AG04450 (cell line): ENCODE results near the gene LYL1. TPM values are rescaled to one million over a fixed set of nuclear protein-coding genes. Genes with fewer than 3 reads are reported as not detected.

ENCODE experiments used
- CTCF ChIA-PET: fragments of 300-600, 350-600 bp; formaldehyde crosslinking; extraction: SDS; loops from one replicate; lab custom pipeline; 2022; ENCODE audit warnings: antibody characterized with exemption, inconsistent platforms; lab: Charles Lee
- POLR2A ChIA-PET: fragments of 350-600 bp; formaldehyde crosslinking; extraction: SDS; loops from one replicate; lab custom pipeline; 2021; ENCODE audit warnings: antibody characterized with exemption, inconsistent platforms; lab: Yijun Ruan, JAX
- DNase-seq: peaks from one replicate; pipeline ENCODE4 v3.0.0-alpha.2; 2011; ENCODE audit warnings: low read depth, low spot score
- H3K27ac ChIP-seq: one replicate; pipeline ENCODE4 v1.5.1; 2012; ENCODE audit warnings: low read depth, low read length, control low read depth
- H3K27me3 ChIP-seq: one replicate; pipeline ENCODE4 v1.6.0; 2012; ENCODE audit warnings: low read length; ENCODE audit not compliant: control insufficient read depth, insufficient read depth
- H3K4me3 ChIP-seq: 2 replicates; pipeline ENCODE4 v1.5.1; 2011; ENCODE audit warnings: mild to moderate bottlenecking, low read depth, low read length, control low read depth
- H3K9me3 ChIP-seq: 2 replicates; pipeline ENCODE4 v1.5.1; 2012; ENCODE audit warnings: low read length; ENCODE audit not compliant: control insufficient read depth, insufficient read depth
- polyA plus RNA-seq: library from polyadenylated mRNA; depleted of rRNA; stranded (reverse); fragments of >200 nt; gene quantifications from 2 replicates; pipeline ENCODE4 v1.2.3, GENCODE V29; 2011
- TF ChIP-seq, protein P1 (sequence below): IDR thresholded peaks from 2 replicates; pipeline ENCODE4 v1.5.1; 2011; ENCODE audit warnings: low read depth, low read length, control low read depth, inconsistent platforms

LYL1 gene
- polyA plus RNA-seq, 1 experiment = 0.11 TPM

DNA sequence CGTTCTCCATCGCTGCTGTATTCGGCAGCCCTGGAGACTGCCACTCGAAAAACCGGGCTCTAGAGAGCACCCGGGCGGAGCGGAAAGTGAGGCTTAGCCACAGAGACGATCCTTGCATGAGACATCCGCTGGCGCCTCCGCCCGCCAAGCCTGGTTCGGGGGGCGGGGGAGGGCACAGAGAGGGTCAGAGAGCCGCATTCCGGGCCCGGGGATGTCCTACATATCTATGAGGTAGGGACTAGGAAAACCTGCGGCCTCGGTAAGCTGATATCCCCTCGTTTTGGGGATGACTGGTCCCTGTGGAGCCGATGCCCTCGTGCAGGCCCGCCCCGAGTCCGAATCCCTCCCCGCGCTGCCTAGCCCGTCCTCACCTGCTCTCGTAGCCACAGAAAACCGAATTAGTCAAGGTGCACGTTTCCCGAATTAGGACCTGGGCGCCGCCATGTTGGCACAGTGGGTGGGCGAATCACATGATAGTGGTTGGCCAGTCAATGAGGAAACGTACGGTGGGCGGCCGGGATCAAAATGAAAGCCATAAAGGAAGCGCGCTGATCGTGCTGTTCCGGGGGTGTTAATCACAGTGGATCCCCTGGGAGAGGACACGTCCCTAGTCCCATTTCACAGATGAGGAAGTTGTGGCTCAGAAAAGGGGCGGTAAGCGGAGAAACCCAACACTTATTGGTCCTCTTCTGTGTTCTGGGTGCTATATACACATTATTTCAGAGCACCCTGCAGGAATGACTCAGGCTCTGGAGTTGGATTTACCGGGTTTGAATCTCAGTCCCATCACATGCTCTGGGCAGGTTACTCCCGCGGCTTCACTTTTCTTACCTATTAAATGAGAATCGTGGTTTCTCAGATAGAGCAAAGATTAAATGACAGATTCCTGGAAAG lies 13.9 kb upstream of the LYL1 start, which contains the start of gene TRMT1:
TRMT1 (minus strand) TSS at position 459 of the 894 bp plus-strand sequence; CDS start at position 118, 341 bp downstream.
- Histone ChIP-seq H3K4me3 (peak within 1 kb of the TSS; percentile 98), H3K27ac (peak within 1 kb of the TSS; percentile 82), H3K27me3 (no peaks in the 10 kb centered on the region), H3K9me3 (peaks cover 4% of the 10 kb centered on the region; the same call in 1 of the 2 replicates)
- DNase-seq = peak; percentile 74
- POLR2A ChIA-PET = interaction anchor here (0.6 kb wide), 2 partner anchors 47 to 175 kb away, joined by 3 to 9 read pairs; no protein-coding TSS in a partner anchor
- TF ChIP-seq, protein P1, sequence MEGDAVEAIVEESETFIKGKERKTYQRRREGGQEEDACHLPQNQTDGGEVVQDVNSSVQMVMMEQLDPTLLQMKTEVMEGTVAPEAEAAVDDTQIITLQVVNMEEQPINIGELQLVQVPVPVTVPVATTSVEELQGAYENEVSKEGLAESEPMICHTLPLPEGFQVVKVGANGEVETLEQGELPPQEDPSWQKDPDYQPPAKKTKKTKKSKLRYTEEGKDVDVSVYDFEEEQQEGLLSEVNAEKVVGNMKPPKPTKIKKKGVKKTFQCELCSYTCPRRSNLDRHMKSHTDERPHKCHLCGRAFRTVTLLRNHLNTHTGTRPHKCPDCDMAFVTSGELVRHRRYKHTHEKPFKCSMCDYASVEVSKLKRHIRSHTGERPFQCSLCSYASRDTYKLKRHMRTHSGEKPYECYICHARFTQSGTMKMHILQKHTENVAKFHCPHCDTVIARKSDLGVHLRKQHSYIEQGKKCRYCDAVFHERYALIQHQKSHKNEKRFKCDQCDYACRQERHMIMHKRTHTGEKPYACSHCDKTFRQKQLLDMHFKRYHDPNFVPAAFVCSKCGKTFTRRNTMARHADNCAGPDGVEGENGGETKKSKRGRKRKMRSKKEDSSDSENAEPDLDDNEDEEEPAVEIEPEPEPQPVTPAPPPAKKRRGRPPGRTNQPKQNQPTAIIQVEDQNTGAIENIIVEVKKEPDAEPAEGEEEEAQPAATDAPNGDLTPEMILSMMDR = no peak
- CTCF ChIA-PET = interaction anchor here (1.7 kb wide), 1 partner anchor 151 kb away, joined by 9 read pairs; no protein-coding TSS in a partner anchor

DNA sequence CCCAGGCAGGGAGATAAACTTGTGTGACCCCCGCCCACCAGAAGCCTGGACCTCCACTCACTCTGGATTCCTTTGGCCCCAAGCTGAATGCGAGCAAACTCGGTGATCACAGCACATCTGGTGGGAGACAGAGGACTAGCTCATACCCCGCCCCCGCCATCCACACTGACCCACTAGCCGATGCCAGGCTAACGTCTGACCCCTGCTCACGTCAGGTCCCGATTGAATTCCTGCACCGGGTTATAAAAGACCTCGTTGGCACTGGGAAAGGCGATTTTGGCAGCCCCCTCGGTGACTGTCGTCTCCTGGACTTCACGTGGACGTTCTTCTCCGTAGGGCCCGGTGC lies 13.3 kb upstream of the LYL1 start:
- TF ChIP-seq, protein P1 = no peak
- Histone ChIP-seq H3K4me3 (peak overlapping the region; percentile 98), H3K9me3 (peaks cover 4% of the 10 kb centered on the region; the same call in 1 of the 2 replicates), H3K27me3 (no peaks in the 10 kb centered on the region), H3K27ac (peak overlapping the region; percentile 82)
- DNase-seq = no peak
- CTCF ChIA-PET = interaction anchor here (0.6 to 1.7 kb wide), 3 partner anchors 138 to 151 kb away, joined by 3 to 9 read pairs (median 3); no protein-coding TSS in a partner anchor
- POLR2A ChIA-PET = interaction anchor here (0.7 kb wide), 1 partner anchor 11 kb away, joined by 4 read pairs; no protein-coding TSS in a partner anchor

DNA sequence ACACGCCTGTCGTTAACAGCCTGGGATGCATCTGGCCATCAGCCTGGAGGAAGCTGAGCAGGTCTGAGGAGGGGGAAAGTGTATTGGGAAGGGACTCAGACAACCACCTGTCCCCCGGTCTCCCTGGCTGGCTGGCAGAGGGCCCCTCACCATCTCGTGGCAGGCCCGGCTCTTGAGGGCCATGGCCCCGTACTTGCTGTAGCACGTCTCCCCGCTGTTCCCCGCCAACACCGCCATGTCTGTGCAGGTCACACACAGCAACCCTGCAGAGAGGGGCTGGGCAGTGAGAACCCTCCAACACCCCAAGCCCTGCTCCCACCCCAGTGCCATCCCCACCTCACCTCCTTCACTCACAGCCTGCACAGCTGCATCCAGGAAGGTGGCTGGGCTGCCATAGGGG lies 9.9 kb upstream of the LYL1 start:
- Histone ChIP-seq H3K27me3 (no peaks in the 10 kb centered on the region), H3K4me3 (no peak overlapping the region), H3K27ac (no peak overlapping the region), H3K9me3 (peaks cover 4% of the 10 kb centered on the region; the same call in 1 of the 2 replicates)
- DNase-seq = no peak
- CTCF ChIA-PET = no interaction called here
- POLR2A ChIA-PET = no interaction called here
- TF ChIP-seq, protein P1 = no peak

DNA sequence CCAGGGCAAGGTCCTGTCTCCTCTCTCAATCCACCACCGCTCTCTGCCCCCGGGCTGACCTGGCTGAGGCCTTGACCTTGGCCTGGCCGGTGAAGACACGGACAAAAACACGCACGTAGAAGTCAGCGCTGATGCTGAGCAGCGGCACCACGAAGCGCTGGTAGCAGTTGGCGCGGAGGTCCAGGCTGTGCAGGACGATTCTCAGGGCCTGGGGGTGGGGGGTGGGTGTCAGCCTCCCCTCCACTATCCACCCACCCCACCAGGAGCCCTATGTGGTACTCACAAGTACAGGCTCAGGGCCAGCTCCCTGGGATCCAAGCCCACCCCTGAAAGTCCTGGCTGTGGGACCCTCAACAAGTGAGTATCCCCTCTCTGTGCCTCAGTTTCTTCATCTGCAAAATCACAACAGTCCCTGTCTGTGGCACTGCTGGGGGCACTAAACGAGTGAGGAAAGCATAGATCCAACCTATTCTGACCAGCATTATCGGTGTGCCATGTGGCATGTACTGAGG lies 7.5 kb upstream of the LYL1 start:
- DNase-seq = no peak
- CTCF ChIA-PET = interaction anchor here (0.6 to 1.2 kb wide), 2 partner anchors 133 to 478 kb away, joined by 3 to 5 read pairs; no protein-coding TSS in a partner anchor
- TF ChIP-seq, protein P1 = no peak
- Histone ChIP-seq H3K27ac (no peak overlapping the region), H3K9me3 (no peaks in the 10 kb centered on the region), H3K4me3 (no peak overlapping the region), H3K27me3 (no peaks in the 10 kb centered on the region)
- POLR2A ChIA-PET = no interaction called here
